Activated CD4-positive, alpha-beta T cell treated with anti-CD3 and anti-CD28 coated beads for 1 hour (primary cell): ENCODE results near the gene HOXC5.
"Not testable (repeated sequence)": the region's sequence is repeated elsewhere in the genome, so short reads cannot be mapped to it uniquely, and the experiment has no call there.

Source experiments
- DNase-seq: peaks from one replicate; pipeline ENCODE4 v3.0.0-alpha.2; 2020

The HOXC5 gene

DNA sequence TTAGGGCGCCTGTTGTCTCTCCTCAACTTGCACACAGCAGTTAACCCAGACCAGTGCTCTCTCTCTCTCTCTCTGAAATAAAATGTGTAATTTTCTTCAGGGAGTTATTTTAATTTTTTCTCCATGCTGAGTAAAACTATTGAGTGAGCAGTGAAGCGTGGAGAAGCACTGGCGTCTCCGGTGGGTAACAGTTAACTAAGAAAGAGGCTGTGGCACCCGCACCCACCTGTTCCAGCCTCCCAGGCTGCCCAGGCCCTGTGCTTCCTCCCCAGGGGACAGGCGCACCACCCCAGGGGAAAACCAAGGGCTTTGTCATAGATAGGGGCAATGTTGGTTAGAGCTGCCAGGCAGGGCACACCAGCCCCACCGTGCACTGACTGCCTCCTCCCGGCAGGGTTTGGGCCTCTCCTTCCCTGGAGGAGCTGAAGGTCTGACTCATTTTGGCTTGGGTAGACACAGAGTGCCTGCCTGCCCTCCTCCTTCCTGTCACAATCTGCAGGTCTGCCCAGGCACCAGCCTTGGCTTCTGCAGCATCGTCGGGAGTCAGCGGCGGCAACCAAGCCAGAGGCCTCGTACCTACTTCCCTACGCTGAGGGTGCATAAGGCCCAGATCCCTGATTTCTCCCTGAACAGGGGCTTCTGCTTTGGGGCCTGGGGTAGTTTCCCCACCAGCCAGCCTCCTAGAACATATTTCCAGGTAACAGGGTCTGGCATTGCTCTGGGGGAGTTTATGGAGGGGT lies 3.9 kb downstream of the HOXC5 start:
- no peak for DNase-seq

DNA sequence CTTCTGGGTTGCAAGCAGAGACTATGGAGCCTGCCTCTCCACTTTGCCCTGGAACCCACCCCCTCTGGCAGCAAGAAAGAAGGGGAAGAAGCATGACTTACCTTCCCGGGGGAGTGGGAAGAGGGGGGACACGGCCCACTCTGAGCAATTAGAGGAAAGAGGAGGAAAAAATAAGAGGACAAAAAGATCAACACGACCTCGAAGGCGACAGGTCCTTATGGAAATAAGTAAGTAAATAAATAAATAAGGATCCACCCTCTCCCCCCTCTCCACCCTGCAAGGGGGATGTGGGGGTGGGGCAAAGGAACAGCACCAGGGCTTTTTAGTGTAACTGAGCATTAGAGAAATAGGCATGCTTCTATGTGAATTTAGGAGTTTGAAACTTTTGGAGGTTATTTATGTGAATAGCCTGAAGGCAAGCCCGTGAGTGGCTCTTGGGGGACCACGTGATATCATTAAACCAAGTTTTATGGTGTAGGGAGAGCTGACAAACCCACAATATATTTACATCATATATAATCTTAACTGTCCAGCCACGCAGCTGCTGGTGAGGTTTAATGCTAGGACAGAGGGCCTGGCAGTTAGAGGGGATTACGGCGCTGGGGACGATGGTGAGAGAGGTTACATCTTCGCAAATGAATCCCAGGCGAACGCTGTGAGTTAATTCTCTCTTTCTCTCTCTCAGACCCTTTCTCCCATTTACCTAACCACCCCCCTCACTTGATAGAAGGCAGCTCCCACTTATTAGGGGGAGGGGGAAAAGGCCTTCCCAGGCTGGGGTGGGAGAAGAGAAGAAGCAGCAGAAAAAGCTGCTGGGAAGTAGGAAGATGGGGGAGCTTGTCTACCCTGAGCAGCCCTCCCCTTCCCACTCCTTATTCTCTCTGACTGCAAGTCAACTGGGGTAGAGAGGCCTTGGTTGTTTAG lies 4.8 kb downstream of the HOXC5 start:
- no peak for DNase-seq

DNA sequence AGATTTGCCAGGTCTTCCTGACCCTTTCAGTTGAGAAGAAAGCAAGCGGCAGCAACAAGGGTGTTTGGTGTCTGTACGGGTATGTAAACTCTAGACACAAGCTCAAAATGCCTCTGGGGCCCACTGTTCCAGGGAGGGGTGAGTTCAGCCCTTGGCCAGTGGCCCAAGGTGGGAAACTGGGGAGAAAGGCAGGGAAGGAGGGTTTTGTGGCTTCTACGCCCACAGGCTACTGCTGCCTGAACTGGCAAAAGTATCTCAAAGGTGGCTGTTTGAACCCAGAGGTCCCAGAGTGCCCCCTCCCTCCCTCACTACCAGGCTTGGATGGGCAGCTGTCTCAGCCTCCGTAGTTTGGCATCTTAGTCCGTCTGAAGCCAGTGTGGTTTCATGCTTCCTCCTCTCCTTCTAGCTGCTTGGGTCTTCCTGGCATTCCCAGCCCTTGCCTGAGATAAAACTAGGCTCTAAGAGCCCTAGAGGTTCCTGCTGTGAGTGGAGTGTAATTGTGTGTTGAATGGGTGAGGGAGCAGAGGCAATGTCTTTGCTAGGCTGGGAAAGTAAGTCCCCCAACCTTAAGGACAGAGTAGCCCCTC lies 5.5 kb downstream of the HOXC5 start:
- no peak for DNase-seq

DNA sequence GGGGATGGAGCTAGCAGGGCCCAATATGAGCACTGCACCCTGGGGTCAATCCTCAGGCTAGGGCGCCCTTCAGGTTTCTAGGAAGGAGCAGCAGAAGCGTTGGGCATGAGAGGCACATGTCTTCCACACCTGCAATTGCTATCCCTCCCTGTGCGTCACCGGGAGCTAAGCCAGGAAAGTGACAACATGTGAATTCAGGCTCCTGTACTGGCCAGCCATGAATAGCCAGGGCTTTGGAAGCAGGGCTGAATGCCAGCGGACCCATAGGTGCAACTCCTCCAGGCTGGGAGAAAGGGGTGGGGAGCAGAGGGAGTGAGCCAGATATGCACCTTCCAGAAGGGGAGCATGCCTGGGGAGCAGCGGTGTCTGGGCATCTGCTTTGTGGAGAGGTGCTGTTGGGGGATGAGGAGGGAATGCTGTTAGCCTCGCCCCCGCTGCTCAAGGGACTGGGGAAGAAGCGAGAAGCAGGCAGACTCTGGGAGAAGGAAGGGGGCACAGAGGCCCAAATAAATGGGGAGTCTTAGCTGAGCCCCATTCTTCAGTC lies 6.1 kb downstream of the HOXC5 start:
- no peak for DNase-seq

DNA sequence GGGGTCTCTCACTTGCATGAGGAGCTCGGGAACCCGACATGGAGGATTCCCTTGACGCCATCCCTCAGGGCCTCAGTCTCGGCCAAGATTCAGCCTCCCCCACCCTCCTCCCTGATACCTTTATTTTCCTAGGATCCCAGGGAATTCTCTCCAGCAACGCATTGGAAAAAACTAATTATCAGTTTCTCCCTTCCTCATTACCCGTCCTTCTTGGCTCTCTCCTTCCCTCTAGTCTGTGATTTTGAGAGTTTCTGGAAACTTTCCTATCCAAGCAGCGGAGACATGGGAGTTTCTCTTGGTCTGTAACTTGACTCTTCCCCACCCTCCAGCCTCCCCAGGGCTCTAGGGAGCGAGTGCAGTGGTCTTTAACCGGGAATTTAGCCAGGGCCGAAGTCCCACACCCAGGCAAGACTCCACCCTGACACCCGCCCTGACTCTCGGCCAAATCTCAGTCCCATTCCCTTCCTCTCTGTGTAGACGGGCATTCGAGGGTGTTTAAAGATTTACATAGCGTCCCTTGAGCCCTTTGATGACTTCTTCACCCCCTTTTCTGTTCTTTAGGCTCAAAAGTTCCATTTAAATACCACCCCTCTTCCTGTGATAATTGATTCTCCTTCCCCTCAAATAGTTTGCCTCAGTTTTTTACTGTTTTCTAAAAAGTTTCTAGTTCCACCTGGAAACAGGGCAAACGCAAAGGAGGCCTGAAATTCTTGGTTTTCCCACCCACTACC lies 6.7 kb downstream of the HOXC5 start:
- no peak for DNase-seq

DNA sequence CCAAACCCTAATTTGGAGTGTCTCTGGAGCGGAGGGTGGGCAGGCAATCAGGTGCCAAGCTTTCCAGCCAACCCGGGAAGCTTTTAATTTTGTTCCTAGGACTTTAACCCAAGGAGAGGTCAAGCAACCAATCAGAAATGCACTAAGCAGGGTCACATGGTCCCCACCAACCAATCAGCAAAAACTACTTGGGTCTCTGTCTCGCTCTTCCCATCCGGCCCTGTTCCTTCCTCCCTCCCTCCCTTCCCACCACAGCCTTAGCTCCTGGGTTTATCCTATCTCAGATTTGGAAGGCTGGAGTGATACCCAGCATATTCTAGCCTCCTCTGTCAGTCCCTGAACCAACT lies 7.3 kb downstream of the HOXC5 start:
- DNase-seq: no peak

DNA sequence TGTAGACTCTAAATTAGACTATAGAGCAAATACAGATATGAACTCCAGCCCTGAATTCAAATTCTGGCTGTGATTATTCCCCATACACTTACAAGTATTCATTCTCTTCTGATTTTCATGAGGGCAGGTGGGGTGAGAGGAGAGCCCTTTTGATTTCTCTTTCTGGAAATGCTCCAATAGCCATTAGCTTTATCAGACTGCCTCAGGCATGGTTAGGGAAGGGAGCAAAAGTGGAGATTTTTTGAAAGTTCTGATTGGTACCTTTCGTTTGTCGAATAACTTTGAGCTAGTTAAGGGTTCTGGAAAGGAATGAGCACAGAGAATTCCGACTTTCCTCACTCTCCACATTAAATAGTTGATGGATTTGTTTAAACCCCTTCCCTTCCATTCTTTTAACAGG lies 7.8 kb downstream of the HOXC5 start:
- DNase-seq: no peak

DNA sequence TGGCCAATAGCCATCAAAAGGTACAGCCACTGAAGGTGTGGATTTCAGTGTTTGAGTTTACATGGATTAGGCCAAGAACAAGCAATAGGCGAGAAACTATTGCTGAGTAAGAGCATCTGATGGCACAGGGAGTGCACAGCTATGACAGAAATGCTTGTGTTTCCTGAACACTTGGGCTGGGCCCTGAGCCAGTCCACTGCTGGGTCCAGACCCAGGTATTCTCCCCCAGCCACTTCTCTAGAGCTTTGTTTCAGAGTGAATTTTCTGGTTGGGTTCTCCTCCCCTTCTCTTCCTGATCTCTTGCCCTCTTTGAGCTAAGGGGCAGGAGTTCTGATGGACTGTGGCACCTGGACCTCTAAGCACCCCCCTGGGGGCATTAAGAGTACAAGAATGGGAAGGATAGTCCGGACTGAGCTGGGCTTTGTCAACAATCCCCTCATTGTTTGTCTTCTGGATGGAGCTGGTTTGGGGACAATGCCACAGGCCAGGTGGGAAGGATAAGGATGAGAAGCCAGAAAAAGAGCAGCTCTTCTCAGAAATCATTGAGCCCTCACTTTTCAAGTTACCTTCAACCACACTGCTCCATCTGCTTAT lies 8.3 kb downstream of the HOXC5 start:
- no peak for DNase-seq

DNA sequence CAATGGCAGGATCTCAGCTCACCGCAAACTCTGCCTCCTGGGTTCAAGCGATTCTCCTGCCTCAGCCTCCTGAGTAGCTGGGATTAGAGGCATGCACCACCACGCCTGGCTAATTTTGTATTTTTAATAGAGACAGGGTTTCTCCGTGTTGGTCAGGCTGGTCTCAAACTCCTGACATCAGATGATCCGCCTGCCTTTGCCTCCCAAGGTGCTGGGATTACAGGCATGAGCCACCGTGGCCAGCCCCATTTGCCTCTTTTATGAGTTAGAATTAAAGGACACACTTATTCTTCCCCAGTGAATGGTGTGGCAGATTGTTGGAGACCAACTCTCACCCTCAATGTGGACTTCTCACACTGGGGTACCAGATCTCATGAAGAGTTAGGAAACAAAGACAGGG lies 9.2 kb downstream of the HOXC5 start:
- not testable (repeated sequence) for DNase-seq

DNA sequence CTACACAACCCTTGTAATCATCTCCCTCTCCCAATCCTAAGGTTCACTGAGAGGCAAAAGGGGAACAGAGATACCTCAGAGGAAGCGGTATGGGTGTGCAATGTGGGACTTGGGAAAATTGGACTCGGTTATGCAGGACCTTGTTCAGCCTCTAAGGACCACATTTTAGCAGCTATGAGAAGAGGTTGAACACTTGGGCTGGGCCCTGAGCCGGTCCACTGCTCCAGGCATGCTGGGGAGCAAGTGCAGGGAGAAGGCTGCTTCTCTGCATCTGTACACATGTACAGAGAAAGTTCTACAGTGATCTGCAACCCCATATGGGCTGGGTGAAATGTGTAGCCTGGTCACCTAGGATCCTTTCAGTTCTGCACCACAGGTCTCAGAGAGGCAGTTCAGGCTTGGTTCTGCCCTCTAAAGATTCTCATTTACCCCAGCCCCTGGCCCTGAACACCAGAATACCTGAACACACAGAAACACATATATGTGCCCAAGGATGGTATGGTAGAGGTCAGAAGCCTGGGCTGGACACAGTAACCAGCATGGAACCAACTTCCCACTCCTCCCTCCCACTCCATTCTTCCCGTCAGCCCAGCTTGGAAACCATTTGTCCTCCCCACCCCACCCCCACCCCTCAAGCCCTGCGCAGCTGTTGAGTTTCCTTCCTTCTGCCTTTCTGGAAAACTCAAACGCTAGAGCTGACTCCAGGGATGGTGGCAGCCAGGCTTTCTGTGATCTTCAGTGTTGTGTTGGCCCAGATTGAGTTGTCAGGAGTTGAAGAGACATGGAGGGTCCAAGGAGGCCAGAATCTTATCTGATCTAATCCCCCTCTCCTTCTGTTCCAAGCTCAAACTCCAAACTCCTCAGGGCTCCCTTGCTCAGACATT lies 10.4 kb downstream of the HOXC5 start:
- DNase-seq: no peak

DNA sequence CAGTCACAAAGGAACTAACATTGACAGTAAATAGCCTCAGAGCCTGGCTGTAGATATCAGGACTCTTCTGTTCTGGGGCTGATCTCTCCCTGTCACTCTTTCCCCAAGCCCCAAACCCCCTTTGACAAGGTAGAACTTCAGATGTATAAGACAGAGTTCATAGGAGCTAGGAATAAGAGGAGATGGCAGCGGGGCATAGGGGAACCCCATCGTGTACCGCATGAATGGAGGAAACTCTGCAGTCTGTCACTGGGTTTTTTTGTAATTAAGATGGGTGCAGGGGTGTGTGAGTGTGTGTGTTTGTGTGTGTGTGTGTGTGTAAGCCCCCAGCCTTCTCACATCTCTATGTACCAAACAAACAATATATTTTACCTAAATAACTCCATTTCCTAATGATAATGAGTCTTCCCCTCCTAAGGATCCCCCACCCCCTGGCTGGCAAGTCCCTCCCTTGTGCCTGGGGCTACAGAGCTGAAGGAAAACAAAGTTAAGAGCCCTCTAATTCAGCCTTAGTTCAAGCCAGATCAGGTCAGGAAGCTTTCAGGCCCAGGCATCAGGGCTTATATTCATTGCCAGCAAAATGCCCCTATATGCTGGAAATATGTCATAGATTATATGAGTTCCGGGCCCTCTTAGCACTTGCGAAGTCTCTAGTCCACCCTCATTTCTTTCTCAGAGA lies 11.7 kb downstream of the HOXC5 start:
- DNase-seq: no peak

DNA sequence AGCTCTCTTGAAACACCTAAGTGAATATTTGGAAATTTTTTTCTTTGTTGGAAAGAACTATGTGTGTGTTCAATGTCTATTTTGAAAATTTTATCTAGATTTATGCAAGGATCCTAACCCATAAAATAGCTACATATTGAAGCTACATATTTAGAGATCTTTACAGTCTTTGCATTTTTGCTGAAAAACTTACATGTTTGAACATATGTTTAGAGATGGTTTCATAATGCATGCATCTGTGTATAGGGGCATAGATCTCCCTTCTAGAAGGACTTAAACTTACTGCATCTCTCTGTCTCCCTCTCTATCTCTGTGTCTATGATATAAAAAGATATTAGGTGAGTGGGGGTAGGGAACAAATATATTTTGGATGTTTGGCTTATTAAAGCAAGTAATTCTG lies 12.6 kb downstream of the HOXC5 start:
- DNase-seq: no peak

DNA sequence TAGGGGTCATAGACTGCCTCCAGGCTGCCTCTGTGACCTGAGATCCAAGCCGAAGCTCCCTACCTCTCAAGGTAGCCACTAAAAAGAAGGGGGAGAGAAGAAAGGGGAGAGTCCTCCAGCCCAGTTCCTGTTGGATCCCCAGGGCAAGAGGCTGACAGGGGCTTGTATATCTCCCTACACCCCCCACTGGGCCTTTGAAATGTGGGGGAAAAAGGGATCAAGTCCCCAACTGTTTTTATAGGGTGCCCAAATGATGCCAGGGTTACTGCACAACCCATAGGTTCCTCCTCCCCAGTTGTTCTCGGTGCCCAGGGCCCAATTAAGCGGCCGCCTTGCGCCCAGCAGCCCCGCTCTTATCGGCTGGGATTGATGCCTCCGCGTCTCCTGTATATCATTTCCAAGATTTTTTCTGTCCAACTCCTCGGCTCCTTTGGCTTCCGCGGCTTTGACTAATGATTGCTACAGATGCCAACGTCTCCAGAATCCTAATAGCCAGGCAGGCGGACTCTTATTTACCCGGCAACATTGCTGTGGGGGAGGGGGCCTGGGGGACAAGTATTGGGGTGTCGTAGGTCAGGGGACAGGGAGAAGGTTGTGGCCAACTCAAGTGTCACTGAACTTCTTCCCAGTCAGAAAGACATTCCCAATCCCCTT lies 13.1 kb downstream of the HOXC5 start:
- no peak for DNase-seq

DNA sequence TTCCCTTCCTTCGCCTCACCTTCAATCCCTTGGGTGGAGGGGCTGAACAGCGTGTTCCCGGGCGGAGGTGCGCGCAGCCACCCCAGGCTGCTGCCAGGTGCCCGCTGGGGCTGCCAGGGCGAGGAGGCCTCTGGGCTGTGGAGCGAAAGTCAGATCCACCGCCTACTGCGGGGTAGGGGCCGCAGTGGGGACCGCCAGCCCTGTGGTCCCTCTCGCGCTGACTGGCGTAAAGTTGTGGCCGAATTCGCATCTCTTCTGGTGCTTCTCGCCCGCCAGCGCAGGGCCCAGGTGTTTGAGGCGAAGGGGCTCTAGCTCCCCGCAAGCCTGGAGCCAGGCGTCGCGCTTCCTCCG lies 13.9 kb downstream of the HOXC5 start:
- DNase-seq: no peak

DNA sequence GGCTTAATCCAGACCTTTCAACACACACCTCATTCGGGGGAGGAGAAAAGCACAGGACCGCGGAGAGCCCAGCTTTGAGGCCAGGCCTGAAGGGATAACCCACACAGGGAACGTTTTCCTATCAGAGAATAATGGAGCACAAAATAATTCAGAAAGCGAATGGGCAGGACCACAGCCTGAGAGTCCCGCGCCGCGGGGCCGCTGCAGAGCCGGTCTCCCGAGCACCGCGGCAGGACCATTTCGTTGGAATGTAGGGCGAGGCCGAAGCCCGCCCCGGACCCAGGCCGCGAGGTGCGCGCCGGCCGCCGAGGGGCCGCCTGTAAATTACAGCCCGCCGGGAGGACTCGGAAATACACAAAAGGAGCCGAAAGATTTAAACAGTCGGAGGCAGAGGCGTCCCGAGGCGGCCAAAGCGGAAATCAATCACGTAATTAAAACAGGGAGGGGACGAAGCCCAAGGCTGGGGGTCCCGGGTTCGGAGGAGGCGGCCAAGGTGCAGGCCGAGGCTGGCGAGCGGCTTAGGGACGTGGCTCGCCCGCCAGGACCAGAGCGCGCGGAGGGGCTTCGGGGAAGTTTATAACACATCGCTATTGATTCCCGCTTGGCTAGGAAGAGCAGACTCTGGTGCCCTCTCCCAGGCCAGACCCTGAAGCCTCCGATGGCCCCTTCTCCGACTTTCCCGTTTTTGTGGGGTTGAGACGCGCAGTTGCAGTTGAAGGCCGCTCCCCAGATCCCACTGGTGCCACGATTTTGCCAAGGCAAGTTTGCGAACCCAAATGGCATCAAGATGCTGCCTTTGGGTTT lies 14.5 kb downstream of the HOXC5 start:
- no peak for DNase-seq

DNA sequence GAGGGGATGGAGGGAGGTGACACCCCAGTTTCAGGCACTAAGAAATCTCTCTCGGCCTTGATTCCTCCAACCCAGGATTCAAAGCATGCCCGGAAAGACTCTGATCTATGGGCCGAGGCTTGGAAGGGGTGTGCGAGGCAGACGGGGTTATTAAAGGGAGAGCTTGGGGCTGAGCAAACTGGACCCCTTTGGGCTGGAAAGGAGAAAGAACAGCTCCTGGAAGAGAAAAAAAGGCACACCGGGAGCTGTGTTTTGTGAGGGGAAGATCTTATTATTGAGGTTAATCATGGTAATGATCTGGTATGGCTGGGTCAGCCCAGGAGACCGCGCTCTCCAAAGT lies 15.1 kb downstream of the HOXC5 start:
- no peak for DNase-seq

DNA sequence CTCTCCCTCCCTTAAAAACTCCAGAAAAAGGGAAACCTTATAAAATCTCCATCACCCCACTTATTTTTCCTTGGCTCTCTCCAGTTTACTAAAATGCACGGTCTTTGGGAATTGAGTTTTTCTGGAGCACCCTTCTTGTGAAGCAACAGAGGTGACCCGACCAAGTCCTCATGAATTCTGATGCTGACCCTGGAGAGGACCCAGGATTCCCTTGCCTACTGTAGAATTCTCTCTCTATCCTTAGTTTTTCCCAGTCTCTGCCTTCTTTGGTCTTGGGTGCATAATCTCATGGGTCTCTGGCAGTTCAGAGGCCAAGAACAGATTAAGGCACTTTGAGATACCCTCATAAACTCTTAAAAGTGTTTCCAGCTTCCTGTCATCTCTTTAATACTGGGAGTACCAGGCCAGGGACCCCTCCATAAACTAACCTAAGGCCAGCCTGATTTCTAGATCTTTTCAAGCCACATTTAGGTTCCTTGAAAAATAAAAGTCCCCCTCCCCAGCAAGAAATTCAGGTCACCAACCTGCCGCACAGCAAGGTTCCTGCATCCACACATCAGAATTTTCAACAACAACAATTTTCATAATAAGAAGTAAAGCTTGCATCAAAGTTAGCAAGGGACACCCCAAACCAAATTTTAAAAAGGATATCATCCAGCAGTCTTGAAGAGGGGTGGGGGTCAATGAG lies 15.7 kb downstream of the HOXC5 start:
- no peak for DNase-seq

DNA sequence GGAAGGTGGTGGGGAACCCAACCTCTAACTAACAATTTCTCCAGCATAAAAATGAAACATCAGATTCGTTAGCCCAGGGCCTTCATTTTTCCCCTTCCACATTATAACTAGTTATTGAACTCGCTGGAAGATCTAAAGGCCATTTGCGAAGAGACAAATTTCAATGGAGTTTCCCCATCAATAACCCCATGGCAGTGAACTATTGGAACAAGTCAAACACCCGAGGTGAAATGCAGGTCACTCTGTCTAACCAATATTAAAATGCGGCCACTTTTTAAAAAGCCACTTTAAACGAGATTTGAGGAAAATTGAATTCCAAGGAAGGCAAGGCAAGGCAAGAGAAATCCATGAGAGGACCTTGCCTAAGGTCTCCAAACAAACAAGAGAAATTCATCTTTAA lies 16.3 kb downstream of the HOXC5 start:
- no peak for DNase-seq

DNA sequence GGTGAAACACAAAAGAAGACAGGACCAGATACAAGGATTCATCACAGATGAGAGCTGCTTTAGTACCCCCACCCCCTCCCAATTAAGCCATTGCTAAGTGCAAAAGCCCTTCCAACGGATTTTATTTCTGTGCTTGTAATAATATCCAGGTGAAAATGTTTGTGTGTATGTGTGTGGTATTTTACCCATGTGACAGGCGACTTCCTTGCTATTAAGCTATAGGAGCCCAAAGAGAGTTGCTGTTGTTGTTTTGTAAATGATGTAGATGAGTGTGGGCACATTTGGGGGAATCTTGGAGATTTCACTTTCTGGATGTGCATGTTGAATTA lies 17.6 kb downstream of the HOXC5 start:
- no peak for DNase-seq
